GM18517 (cell line): Measurements from ENCODE around the gene LY6G5B.
"Not testable (repeated sequence)": the region's sequence is repeated elsewhere in the genome, so short reads cannot be mapped to it uniquely, and the experiment has no call there.

Experiments
- ATAC-seq: cut with Tn5 transposase; IDR thresholded peaks from one replicate; pipeline ENCODE4 v1.9.1; 2021; ENCODE audit warnings: mild to moderate bottlenecking, moderate library complexity; ENCODE audit not compliant: unreplicated experiment

The LY6G5B gene

DNA sequence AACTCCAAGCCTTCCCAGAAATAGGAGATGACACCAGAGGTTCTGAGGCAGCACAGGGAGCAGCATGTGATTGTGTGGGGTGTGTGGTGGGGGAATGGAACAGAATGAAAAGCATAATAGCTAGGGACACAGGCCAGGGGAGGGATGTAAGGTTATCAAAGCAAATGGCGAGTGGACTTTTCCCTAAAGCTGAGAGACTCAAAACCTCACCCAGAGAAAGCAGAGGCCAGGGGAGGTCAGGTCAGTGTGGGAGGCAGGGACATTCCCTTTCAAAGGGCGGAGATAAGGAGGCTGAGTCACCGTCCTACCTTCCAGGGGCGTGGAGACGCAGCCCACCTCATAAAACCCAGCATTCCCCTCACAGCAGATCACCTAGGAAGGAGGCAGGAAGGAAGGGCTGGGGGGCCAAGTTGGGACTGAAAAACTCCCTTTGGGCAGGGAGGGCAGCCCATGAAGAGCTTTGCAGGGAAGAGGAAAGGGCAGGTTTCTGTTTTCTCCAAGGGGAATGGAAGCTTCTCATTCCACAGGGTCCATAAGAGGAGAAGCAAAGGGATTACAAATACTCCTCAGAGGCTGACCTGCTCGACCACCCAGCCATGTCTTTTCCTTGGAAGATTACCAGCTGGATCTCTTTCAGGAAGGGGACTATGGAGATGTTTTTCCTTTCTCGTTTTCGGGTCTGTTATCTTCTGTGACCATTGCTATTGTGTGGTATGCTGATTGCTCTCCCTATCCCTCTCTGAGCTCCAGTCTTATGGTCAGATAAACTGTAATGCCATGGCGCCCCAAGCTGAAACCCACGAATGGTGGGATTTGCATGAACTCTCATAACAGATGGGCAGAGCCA lies 20.7 kb downstream of the LY6G5B start:
- no peak for ATAC-seq

DNA sequence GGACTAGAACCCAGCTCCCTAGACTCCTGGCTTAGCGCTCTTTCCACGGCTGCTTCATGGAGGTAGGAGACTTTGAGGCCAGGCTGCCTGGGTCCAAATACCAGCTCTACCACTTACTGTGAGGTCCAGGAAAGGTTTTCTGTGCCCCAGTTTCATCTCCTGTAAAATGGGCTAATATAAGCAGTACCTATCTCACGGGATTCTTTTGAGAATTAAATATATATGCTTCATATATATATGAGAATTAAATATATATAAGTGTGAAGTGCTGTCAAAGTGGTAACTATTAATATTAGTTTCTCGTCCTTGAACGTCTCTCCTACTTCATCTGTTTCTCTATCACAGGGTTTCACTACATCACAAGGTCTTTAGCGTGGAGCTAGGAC lies 21.3 kb downstream of the LY6G5B start:
- no peak for ATAC-seq

DNA sequence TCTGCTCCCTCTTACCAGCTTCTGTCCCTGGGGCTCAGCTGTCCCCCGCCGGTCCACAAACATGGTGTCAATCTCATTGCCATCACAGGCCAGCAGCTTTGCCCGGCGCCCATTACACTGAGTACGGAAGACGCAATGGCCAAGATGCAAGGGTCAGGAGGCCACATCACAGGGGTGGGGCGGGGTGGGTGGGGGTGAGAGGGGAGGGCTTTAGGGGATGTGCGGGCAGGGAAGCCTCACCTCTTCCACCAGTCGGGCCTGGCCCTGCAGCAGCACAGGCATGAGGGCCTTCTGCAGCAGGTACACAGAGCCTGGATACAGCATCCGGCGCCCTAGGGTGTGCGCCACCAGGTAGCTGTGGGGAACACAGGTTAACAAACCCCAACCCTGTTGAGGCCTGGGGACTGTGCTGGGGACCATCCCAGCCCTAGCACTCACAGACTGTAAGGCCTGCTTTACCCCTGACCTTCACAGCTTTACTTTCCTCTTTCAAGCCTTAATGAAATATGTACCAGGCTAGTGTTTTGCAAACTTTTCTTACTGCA lies 21.9 kb downstream of the LY6G5B start:
- ATAC-seq: no peak

DNA sequence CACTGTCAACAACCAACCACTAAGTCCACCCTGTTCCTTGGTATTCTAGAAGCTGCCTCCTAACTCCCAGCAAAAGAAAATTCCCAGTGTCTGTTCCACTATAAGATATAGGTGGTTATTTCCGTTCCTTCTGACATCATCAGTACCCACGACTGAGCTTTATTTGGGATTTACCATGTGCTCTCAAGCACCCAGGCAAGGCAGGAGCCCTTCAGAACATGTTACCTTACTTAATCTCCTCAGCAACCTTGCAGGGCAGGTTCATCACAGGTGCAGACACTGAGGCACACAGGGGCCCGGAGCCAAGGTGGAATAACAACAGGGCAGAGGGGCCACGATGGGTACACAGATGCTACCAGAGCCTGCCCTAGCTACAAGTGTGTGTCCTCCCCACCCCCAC lies 22.6 kb downstream of the LY6G5B start:
- no peak for ATAC-seq

DNA sequence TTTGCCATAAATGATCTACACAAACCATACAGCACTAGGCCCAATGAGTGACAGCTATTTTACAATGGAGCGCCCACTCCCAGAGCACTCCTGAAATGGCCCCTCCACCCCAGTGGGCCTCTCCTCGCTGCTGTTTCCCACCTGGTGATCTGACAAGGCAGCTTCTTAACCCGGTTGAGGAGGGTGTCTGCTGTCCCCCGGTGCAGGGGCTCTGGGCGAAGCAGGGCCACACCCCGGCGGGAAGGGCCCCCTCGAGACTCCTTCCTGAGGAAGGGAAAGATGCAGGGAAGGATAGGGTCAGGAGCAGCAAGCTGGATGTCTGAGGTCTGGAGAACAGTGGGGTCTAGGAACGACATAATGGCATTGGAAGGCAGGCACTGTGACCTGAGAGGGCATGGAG lies 23.1 kb downstream of the LY6G5B start:
- no peak for ATAC-seq

DNA sequence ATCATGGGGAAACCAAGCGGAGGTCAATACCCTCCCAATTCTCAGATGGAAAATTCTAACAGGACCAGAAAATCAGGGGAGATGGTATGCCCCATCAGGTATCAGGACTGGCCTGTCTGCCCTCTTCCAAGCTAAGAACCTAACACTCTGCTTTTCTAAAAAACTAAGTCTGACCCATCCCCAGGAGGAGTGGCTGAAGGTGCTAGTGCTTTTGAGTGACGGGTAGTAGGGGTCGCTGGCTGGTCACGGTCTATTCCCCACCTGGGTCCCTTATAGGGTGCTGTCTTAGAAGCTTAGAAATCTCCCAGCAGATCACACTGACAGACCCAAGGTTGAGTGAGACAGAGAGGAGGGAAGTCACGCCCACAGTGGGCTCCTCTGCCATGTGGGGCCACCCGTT lies 23.8 kb downstream of the LY6G5B start:
- no peak for ATAC-seq

DNA sequence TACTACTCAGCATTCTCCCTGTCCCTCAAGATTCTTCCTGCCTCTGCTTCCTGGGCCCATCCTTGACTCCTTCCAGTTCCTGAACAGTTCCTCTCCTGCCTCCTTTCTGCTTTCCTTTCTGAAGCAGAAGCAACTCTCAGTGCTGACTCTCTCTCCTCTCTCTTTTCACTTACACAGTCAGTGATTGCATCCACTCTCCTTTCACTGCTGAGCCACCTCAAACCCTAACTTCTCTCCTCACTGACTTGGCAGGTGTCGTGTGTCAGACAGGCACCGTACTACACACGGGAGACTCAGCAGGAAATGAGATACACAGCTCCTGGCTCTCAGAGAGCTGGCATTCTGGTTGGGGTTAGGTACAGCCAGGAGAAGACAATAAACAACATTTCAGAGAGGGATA lies 27.8 kb downstream of the LY6G5B start:
- no peak for ATAC-seq

DNA sequence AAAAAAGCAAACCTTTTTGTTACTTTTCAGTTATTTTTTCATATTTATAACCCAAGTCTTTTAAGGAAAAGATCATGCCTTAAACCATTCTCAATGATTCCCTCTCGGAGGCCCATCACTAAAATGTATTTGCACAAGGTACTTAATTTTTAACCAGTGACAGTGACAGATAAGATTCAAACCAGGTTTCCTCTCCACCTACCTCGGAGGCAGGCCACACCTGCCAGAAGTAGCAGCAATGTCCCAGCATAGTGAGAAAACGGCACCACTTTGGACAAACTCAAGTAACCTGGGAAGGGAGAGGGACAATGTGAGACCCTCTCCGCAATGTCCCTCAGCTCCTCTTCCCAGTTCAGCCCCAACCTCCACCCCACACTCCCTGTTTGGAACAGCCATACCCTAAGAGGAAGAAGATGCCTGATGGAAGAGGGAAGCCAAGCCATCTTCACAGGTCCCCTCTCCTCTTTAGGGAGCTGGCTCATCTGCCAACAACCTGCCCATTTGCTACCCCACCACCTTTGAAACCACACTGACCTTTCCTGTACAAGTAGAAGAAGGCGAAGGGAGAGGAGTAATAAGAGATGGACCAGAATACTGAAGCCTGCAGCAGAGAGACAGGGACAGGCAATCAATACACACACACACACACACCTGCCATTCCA lies 31.1 kb downstream of the LY6G5B start:
- no peak for ATAC-seq

DNA sequence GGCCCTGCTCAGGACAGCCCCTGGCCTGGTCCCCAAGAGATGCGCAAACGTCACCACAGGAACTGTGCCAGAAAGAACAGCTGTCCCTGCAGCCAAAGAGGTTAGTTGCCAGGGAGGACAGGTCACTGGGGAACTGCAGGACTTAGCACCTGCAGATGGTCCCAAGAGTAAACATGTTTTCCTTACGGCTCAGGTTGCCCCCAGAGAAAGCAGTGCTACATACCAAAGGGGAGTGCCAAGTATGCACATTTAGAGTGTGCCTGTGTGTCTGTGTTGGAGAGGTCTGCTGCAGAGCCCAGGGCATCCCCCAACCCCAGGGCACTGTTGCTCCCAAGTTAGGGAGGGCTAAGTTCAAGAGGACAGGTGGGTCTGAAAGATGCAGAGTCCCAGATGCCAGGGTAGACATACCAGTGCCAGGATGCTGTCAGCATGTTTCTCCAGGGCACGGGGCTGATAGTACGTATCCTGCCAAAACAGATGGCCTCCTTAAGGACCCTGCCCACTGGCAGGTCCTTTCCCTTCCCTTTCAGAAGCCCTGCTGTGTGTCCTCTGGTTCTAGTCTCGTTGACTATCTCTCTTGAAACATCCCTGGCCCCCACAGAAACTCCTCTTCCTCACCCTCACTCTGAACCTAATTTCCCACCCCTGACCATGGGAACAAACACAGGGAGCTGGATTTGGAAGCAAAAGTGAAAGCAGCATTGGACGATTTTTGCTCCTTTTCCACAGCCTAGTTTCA lies 32.1 kb downstream of the LY6G5B start:
- ATAC-seq: no peak

DNA sequence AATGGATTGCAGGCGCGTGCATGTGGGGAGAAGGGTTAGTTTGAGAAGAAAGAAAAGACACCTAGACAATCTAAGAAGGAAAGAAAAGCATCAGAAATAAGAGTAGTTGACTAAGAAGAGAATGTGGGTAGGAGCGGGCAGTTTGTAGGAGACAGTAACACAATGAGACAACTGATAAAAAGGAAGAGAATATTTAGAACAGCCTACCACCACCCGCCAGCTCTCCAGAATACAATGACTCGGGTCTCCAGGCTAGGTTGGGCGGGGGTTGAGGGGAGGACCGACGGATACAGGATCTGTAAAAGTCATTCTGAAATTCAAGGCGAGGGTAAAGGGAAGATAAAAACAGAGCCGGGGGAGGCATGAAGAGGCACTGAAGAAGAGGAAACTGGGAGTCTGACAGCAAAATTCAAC lies 32.6 kb downstream of the LY6G5B start:
- no peak for ATAC-seq

DNA sequence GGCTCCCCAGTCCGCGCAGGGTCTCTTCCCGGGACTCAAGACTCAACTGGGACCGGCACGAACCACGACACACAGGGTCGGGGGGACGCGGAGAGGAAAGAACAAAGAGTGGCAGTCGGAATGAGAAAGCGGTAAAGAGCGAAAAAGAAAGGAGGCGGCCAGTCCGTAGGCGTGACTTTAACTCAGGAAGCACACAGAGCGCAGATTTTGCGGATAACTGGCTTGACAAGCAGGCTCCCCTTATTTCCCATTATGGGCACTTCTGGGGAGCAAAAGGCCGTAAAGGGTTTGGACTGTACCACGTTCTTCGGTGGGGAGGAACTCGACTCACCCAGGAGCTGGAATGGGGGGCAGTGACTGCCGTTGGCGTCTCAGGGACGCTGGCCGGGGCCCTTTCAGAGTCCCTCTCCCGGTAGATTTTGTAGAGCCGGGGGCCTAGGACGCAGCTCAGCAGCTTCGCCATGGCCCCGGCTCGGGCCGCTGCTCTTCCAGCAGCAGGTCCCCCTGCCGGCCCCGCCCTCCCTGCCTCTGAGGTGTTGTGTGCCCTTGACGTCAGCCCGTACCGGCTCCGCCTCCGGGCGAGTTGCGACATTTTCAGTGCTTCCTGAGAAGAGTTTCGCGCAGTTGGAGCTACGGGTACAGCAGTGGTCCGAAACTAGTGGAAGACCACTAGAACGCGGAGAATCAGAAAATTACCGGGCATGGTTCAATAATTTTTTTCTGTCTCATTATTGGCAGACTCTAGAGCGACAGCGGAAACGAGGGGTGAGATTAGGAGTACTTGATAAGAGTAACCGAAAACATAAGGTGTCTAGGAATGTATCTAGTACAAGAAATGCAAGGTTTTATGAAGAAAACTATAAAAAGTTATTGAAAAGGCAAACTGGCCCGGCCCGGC lies 33.3 kb downstream of the LY6G5B start, which contains the start of gene ABHD16A:
Gene ABHD16A, minus strand, starts transcription at position 506 of the 898 bp plus-strand sequence. Its CDS starts 43 bp downstream, at position 463.
- ATAC-seq: peak; percentile 81

DNA sequence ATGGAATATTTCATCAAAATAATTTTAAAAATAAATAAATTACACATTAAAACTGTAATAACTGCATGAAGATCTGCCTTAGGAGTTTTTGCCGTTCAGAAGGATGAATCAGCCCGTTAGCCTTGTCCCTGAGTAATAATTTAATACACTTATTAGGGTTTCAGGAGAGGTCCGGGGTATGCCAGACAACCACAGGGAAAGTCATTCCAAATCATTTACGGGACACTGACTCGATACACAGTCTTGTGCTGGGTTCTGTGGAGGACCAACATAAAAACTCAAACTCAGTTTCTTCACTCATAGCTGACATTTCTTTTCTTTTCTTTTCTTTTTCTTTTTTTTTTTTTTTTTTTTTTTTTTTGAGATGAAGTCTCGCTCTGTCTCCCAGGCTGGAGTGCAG lies 36.2 kb downstream of the LY6G5B start:
- no peak for ATAC-seq

DNA sequence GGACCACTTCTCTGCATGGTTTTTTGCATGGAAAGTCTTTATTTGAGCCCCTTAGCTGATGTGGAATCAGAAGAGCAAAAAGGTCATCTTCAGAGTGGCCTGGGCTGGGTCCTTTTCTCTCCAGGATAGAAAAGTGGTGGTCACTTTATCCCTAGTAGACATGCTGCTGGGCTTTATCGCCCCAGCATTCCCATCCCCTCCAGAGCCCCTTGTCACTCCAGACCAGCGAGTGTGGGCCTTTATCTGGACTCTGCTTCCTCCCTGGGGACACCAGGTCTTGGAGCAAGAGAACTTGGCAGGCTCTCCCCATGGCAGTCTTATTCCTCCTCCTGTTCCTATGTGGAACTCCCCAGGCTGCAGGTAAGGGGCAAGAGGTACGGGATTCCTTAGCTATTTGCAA lies 36.8 kb downstream of the LY6G5B start, which contains the start of gene LY6G6F:
Gene LY6G6F, plus strand, starts transcription at position 268 of the 400 bp plus-strand sequence. Its CDS starts 41 bp downstream, at position 309.
- ATAC-seq: no peak

DNA sequence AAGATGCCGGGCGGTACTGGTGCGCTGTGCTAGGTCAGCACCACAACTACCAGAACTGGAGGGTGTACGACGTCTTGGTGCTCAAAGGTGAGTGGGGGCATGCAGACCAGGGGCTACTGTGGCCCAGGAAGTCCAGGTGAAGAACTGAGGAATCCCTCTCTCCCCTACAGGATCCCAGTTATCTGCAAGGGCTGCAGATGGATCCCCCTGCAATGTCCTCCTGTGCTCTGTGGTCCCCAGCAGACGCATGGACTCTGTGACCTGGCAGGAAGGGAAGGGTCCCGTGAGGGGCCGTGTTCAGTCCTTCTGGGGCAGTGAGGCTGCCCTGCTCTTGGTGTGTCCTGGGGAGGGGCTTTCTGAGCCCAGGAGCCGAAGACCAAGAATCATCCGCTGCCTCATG lies 37.9 kb downstream of the LY6G5B start:
- no peak for ATAC-seq

DNA sequence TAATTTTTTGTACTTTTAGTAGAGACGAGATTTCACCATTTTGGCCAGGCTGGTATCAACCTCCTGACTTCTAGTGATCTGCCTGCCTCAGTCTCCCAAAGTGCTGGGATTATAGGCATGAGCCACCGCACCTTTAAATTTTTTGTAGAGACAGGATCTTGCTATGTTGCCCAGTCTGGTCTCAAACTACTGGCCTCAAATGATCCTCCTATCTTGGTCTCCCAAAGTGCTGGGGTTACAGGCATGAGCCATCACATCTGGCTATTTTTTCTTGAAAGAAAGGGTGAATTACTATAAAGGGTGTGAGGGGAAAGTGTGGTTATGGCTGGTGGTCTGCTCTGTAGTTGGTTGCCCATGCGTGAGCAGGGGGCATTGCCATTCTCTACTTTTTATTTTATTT lies 38.4 kb downstream of the LY6G5B start:
- no peak for ATAC-seq

DNA sequence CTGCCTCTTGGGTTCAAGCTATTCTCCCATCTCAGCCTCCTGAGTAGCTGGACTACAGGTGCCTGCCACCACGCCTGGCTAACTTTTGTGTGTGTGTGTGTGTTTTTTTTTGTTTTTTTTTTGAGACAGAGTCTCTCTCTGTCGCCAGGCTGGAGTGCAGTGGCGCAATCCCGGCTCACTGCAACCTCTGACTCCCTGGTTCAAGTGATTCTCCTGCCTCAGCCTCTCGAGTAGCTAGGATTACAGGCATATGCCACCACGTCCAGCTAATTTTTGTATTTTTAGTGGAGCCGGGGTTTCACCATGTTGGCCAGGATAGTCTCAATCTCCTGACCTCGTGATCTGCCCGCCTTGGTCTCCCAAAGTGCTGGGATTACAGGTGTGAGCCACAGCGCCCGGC lies 39.4 kb downstream of the LY6G5B start:
- ATAC-seq: not testable (repeated sequence)

DNA sequence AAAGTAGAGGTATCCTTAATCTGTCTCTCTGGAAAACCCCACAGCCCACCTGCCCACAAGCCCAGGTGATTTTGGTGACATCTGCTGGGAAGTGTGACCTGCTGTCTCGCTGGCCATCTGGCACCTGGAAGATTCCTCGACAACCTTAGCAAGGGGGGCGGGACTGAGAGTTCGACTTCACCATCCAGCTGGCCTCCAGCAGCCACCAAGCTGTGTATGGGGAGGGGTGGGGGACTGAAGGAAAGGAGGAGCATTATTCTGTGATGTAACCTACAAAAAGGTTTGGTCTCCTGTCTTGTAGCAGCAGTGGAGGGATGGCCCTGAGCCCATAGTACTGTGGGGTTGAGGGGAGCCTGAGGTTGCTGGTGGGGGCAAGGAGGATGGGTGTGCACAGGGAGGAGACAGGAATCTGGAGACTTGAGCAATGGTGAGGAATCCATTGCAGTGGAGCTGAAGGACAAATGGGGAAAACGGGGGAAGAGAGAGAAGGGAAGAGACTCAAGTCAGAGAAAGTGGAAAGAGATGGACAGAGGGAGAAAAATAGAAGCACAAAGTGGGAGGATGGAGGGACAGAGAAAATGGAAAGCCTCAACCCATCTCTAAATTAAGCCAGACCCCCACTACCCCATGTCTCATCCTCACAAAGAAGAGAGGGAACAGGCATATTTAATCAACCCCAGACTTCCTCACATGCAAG lies 40.9 kb downstream of the LY6G5B start:
- ATAC-seq: no peak

DNA sequence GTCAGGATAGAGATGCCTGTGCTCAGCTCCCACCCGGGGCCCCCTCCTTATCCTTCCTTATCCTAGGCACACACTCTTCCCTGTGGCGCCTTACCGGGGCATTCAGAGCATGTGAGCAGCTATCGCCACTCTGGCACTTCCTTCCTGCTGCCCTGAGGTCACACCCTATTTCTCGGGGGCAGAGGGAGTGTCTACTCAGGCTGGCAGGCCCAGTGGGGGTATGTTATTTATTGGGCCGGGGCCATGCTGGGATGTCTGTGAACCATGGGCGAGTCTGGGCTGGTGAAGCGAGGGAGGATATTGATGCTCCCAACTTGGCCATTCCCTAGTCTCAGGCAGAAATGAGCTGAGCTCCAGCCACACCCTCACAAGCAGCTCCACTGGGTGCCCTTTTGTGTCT lies 41.5 kb downstream of the LY6G5B start:
- no peak for ATAC-seq

DNA sequence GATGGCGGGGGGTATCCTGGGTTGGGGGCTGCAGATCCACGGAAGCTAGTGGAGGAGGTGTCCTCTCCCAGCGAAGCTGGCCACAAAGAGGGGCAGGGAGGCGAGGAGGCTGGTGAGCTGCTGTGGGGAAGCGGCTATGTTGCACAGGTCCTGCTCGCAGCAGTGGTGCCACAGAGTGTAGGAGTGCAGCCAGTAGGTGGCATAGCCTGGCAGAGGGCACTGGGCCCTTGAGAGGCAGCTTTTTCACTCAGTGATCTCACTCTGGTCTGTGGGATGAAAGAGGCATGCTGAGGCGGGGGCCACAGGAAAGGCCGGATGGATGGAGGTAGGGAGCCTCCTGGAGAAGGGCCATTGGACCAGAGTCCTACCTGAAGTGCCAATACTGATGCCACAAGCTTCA lies 42.5 kb downstream of the LY6G5B start:
- no peak for ATAC-seq

DNA sequence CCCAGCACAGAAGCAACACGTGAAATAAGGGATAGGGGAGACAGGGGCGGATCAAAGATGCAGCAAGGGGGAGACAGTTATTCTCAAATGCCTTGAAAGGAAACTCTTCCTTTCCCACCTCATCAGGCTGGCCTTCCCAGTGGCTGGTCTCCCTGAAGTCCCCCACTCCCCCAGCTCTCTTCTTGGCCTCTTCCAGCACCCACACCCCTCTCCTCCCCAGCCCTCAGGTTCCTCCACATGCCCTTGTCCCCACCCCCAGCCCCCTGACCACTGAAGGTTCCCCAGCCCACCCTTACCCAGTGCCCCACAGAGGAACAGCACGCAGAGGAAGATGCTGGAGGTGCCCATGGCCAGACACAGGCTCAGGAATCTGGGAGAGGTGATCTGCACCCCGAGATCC lies 43.7 kb downstream of the LY6G5B start:
- ATAC-seq: no peak
